H1 (cell line): ENCODE results near the gene SEMA3C. TPM values are rescaled to one million over a fixed set of nuclear protein-coding genes. Genes with fewer than 3 reads are reported as not detected.

Experiments used
- CTCF ChIA-PET: fragments of 300-600 bp; sonication (Branson Sonifier 250); formaldehyde crosslinking; loops from one replicate; lab custom pipeline; 2021; ENCODE audit not compliant: partially characterized antibody; lab: Charles Lee
- POLR2A ChIA-PET: fragments of 300-600 bp; sonication (Branson Sonifier 250); formaldehyde crosslinking; loops from one replicate; lab custom pipeline; 2021; ENCODE audit warnings: inconsistent platforms; ENCODE audit not compliant: partially characterized antibody; lab: Charles Lee
- DNase-seq, 2 experiments: peaks; one replicate each; pipeline versions ENCODE4 v3.0.0 to v3.0.0-alpha.2; 2010 to 2022; ENCODE audit warnings: low spot score in 2 of 2, low read depth in 1 of 2, mixed read lengths in 1 of 2
- FAIRE-seq: peaks from 2 replicates; lab custom pipeline; 2011; peaks lifted over from hg19 to GRCh38; lab: Jason Lieb, UNC
- H2AFZ ChIP-seq: 2 replicates; pipeline ENCODE4 v1.8.1; 2012; ENCODE audit warnings: low read length, inconsistent platforms
- H2AK5ac ChIP-seq: 2 replicates; pipeline ENCODE4 v1.6.1; 2013; ENCODE audit warnings: low read depth, low read length
- H2BK120ac ChIP-seq: replicated peaks from 2 replicates; pipeline ENCODE3; 2013; ENCODE audit warnings: low read depth, low read length, inconsistent platforms
- H2BK12ac ChIP-seq: 2 replicates; pipeline ENCODE4 v1.6.1; 2013; ENCODE audit warnings: low read depth, low read length
- H2BK15ac ChIP-seq: 2 replicates; pipeline ENCODE4 v1.6.1; 2013; ENCODE audit warnings: low read length
- H2BK20ac ChIP-seq: 2 replicates; pipeline ENCODE4 v1.6.1; 2013; ENCODE audit warnings: low read length
- H2BK5ac ChIP-seq: 2 replicates; pipeline ENCODE4 v1.6.1; 2013; ENCODE audit warnings: low read depth, low read length
- H3K14ac ChIP-seq: 2 replicates; pipeline ENCODE4 v1.6.1; 2013; ENCODE audit warnings: inconsistent platforms; ENCODE audit not compliant: insufficient read length
- H3K18ac ChIP-seq: 2 replicates; pipeline ENCODE4 v1.6.1; 2013; ENCODE audit warnings: low read length; ENCODE audit errors: extremely low read depth
- H3K23ac ChIP-seq: 2 replicates; pipeline ENCODE4 v1.6.1; 2013; ENCODE audit warnings: inconsistent platforms; ENCODE audit not compliant: insufficient read length
- H3K23me2 ChIP-seq: 2 replicates; pipeline ENCODE4 v1.6.1; 2013; ENCODE audit warnings: low read depth, low read length
- H3K27ac ChIP-seq: 2 replicates; pipeline ENCODE4 v1.6.1; 2011; ENCODE audit warnings: low read depth, low read length, inconsistent platforms
- H3K27me3 ChIP-seq, 4 experiments: replicated peaks in 1 of 4; 1 replicate in 1 of 4; 2 replicates in 3 of 4; pipeline versions ENCODE4 v1.6.1 to v1.8.1; 2011 to 2013; ENCODE audit warnings: low read length in 3 of 4, mild to moderate bottlenecking in 3 of 4, inconsistent platforms in 2 of 4, mixed read lengths in 2 of 4, moderate library complexity in 1 of 4; ENCODE audit not compliant: control insufficient read depth in 3 of 4, insufficient read depth in 3 of 4; ENCODE audit errors: extremely low read depth in 1 of 4
- H3K36me3 ChIP-seq, 4 experiments: 2 replicates each; pipeline versions ENCODE4 v1.6.1 to v1.8.1; 2011 to 2013; ENCODE audit warnings: mild to moderate bottlenecking in 4 of 4, low read length in 3 of 4, moderate library complexity in 2 of 4, control low read depth in 1 of 4, inconsistent platforms in 1 of 4; ENCODE audit not compliant: insufficient read depth in 4 of 4, control insufficient read depth in 2 of 4
- H3K4ac ChIP-seq: replicated peaks from 2 replicates; pipeline ENCODE3; 2013; ENCODE audit warnings: low read length, low read depth, mixed read lengths, inconsistent platforms; ENCODE audit not compliant: insufficient read length
- H3K4me1 ChIP-seq, 4 experiments: replicated peaks in 1 of 4; 1 replicate in 1 of 4; 2 replicates in 3 of 4; pipeline versions ENCODE4 v1.6.1 to v1.8.1; 2011 to 2013; ENCODE audit warnings: low read length in 3 of 4, inconsistent platforms in 2 of 4, mixed read lengths in 1 of 4; ENCODE audit not compliant: insufficient read depth in 4 of 4, control insufficient read depth in 3 of 4
- H3K4me2 ChIP-seq, 2 experiments: 2 replicates each; pipeline versions ENCODE4 v1.6.1 to v1.8.1; 2011 to 2013; ENCODE audit warnings: low read depth in 2 of 2, low read length in 2 of 2, control low read depth in 1 of 2, inconsistent platforms in 1 of 2, mild to moderate bottlenecking in 1 of 2; ENCODE audit not compliant: insufficient read depth in 1 of 2
- H3K4me3 ChIP-seq, 4 experiments: fragments of 200-600, 300-600 bp in 1 of 4; sonication (generic), shearing (Covaris generic), sonication (Bioruptor Twin) in 1 of 4; 2 replicates each; pipeline versions ENCODE4 v1.5.1 to v1.8.1; 2011 to 2016; ENCODE audit warnings: low read length in 4 of 4, low read depth in 3 of 4, control low read depth in 2 of 4, inconsistent platforms in 2 of 4, mild to moderate bottlenecking in 2 of 4, mixed read lengths in 1 of 4, moderate library complexity in 1 of 4; ENCODE audit not compliant: insufficient read depth in 2 of 4; ENCODE audit errors: extremely low read depth in 1 of 4
- H3K56ac ChIP-seq: replicated peaks from 2 replicates; pipeline ENCODE3; 2013; ENCODE audit warnings: low read depth, mild to moderate bottlenecking, mixed read lengths, low read length, inconsistent platforms; ENCODE audit not compliant: insufficient read length
- H3K79me1 ChIP-seq: 2 replicates; pipeline ENCODE4 v1.6.1; 2013; ENCODE audit warnings: low read depth, low read length, control low read depth
- H3K79me2 ChIP-seq, 2 experiments: 2 replicates each; pipeline versions ENCODE4 v1.6.1 to v1.8.1; 2012 to 2013; ENCODE audit warnings: low read length in 2 of 2, mild to moderate bottlenecking in 2 of 2, inconsistent platforms in 1 of 2; ENCODE audit not compliant: insufficient read depth in 2 of 2, control insufficient read depth in 1 of 2
- H3K9ac ChIP-seq, 4 experiments: replicated peaks in 1 of 4; 1 replicate in 1 of 4; 2 replicates in 3 of 4; pipeline versions ENCODE4 v1.6.1 to v1.8.1; 2011 to 2013; ENCODE audit warnings: low read depth in 3 of 4, low read length in 3 of 4, control low read depth in 2 of 4, mild to moderate bottlenecking in 2 of 4, moderate library complexity in 2 of 4, inconsistent platforms in 1 of 4; ENCODE audit errors: extremely low read depth in 1 of 4
- H3K9me3 ChIP-seq, 2 experiments: 2 replicates each; pipeline versions ENCODE4 v1.6.1 to v1.8.1; 2012 to 2013; ENCODE audit warnings: mild to moderate bottlenecking in 2 of 2, moderate library complexity in 2 of 2, control low read depth in 1 of 2, inconsistent platforms in 1 of 2, low read depth in 1 of 2, low read length in 1 of 2, mixed read lengths in 1 of 2; ENCODE audit not compliant: insufficient read depth in 2 of 2
- H4K20me1 ChIP-seq, 2 experiments: replicated peaks in 1 of 2; 2 replicates each; pipeline versions ENCODE3 to v1.8.1; 2011 to 2013; ENCODE audit warnings: inconsistent platforms in 2 of 2, low read length in 2 of 2, mild to moderate bottlenecking in 1 of 2; ENCODE audit not compliant: insufficient read depth in 2 of 2, control insufficient read depth in 1 of 2
- H4K5ac ChIP-seq: 2 replicates; pipeline ENCODE4 v1.6.1; 2013; ENCODE audit warnings: low read length, low read depth, mixed read lengths, inconsistent platforms; ENCODE audit not compliant: insufficient read length
- H4K8ac ChIP-seq: 2 replicates; pipeline ENCODE4 v1.8.0; 2013; ENCODE audit warnings: mild to moderate bottlenecking, moderate library complexity, low read length, inconsistent platforms; ENCODE audit not compliant: insufficient read depth; ENCODE audit errors: extremely low read depth
- H4K91ac ChIP-seq: replicated peaks from 2 replicates; pipeline ENCODE3; 2013; ENCODE audit warnings: low read length, mixed read lengths, inconsistent platforms; ENCODE audit not compliant: insufficient read length
- CBX5 ChIP-seq: fragments of 300-800, 300-1000 bp; sonication (generic); IDR thresholded peaks from 2 replicates; pipeline ENCODE4 v1.7.1; 2016; ENCODE audit warnings: antibody characterized with exemption, low read length, low read depth
- EGR1 ChIP-seq: IDR thresholded peaks from 2 replicates; pipeline ENCODE4 v1.6.1; 2011; ENCODE audit warnings: low read depth, low read length, borderline replicate concordance
- PHF8 ChIP-seq: fragments of 200-600 bp; sonication (generic); conservative IDR thresholded peaks from 2 replicates; pipeline ENCODE4 v1.7.1; 2012; ENCODE audit warnings: low read depth, mild to moderate bottlenecking, inconsistent platforms, low read length, moderate library complexity
- RFX5 ChIP-seq: IDR thresholded peaks from 2 replicates; pipeline ENCODE4 v1.6.1; 2011; ENCODE audit warnings: low read depth, low read length, improper control_type of control experiment, borderline replicate concordance
- RNF2 ChIP-seq: fragments of 200-900, 300-1000 bp; sonication (generic); IDR thresholded peaks from 2 replicates; pipeline ENCODE4 v1.7.1; 2016; ENCODE audit warnings: borderline replicate concordance, low read depth, mild to moderate bottlenecking, antibody characterized with exemption, low read length; ENCODE audit not compliant: poor library complexity, severe bottlenecking; ENCODE audit errors: missing control alignments
- SUZ12 ChIP-seq: fragments of 200-600 bp; sonication (generic); IDR thresholded peaks from 2 replicates; pipeline ENCODE4 v1.6.1; 2012; ENCODE audit warnings: mild to moderate bottlenecking, inconsistent platforms, low read length, moderate library complexity, mixed read lengths
- WGBS, 2 experiments: shearing (Covaris generic) in 1 of 2; methylation state at CpG; one replicate each; pipeline versions ENCODE4 v1.1.6 to v1.1.7; 2013 to 2015; ENCODE audit warnings: low lambda C conversion rate in 2 of 2, mixed read lengths in 2 of 2, inconsistent platforms in 1 of 2, low coverage in 1 of 2, missing lambda C conversion rate in 1 of 2; ENCODE audit not compliant: insufficient replicate concordance in 2 of 2, insufficient coverage in 1 of 2, insufficient read length in 1 of 2; ENCODE audit errors: extremely low coverage in 1 of 2, missing lambda C conversion rate in 1 of 2; 5-methylcytosine and 5-hydroxymethylcytosine counted together
- polyA plus RNA-seq, 7 experiments: library from polyadenylated mRNA; depleted of rRNA in 3 of 7; stranded (reverse) in 5 of 7; unstranded in 2 of 7; fragments of >200 nt in 5 of 7; fragments of 200-250 nt in 2 of 7; gene quantifications; 1 replicate in 5 of 7; 2 replicates in 1 of 7; 4 replicates in 1 of 7; pipeline versions ENCODE4 v1.2.1 to v1.2.3, GENCODE V29; 2011 to 2013; ENCODE audit warnings: missing spikeins in 2 of 7, mixed read lengths in 2 of 7
- total RNA-seq: library from RNA; stranded (reverse); fragmentation: NEBNext Ultra II Directional; extraction: Animal tissue kit (Norgen Biotek cat#: 25700); gene quantifications from 2 replicates; pipeline ENCODE4 v1.2.1, GENCODE V29; 2021
- TF ChIP-seq, protein P1 (sequence below): IDR thresholded peaks from 2 replicates; pipeline ENCODE4 v1.6.1; 2012; ENCODE audit warnings: low read length, inconsistent platforms

Gene SEMA3C
- total and polyA plus RNA-seq, 2 of the 8 experiments (the other 6 are each of a cell fraction or from before 2014, with no cell fraction given): 0.15 to 1.4 TPM

DNA sequence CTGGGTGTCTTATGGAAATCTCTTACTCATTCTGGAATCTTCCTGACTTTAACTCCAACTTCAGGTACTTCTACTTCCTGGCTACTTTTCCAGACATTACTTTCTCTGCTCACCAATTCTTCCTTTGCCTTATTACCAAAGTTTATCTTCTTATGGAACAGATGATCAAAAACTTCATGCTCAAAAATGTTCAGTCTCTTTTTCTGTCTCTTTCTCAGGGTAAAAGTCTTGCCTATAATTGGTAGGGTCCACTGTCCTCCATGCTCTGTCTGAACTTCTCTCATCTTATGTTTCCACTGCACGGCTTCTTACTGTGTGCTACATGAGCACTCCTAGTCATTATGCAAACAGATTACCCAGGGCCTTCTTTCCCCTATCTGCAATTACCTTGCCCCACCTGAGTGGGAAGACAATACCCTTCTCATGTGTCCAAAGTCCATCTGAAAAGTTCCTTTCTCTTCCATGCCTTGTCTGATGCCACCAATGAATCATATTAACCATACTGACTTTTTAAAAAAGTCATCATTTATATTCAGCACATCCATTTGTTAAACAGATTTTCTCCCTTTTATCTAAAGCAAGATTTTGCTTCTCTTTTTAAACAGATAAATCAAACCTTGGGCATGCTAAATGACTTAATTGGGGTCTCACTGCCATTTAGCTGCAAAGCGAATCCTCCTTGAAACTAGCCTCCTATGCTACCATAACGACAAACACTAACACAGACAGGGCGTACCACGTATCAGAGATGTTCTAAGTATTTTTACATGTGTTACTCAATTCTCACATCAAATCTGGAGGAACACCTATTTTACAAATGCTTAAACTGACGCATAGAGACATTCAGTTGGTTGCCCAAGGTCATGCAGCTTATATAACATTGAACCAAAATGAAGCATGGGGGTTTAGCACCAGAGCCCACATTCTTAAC is 48.8 kb downstream of the SEMA3C start:
- FAIRE-seq (no peak), DNase-seq (no peak)
- no peak overlapping the region for H4K5ac ChIP-seq
- no peak overlapping the region for H4K91ac ChIP-seq
- no peak overlapping the region for H3K56ac ChIP-seq
- H2BK120ac ChIP-seq: no peak overlapping the region
- no peak overlapping the region for H3K4ac ChIP-seq
- TF ChIP-seq CBX5: no peak
- TF ChIP-seq, protein P1, sequence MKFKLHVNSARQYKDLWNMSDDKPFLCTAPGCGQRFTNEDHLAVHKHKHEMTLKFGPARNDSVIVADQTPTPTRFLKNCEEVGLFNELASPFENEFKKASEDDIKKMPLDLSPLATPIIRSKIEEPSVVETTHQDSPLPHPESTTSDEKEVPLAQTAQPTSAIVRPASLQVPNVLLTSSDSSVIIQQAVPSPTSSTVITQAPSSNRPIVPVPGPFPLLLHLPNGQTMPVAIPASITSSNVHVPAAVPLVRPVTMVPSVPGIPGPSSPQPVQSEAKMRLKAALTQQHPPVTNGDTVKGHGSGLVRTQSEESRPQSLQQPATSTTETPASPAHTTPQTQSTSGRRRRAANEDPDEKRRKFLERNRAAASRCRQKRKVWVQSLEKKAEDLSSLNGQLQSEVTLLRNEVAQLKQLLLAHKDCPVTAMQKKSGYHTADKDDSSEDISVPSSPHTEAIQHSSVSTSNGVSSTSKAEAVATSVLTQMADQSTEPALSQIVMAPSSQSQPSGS: no peak
- TF ChIP-seq PHF8: no peak
- no peak for TF ChIP-seq RNF2
- no peak for TF ChIP-seq SUZ12
- TF ChIP-seq EGR1: no peak
- TF ChIP-seq RFX5: no peak
- no peaks in the 10 kb centered on the region for H3K23me2 ChIP-seq
- H3K27me3 ChIP-seq: no peaks in the 10 kb centered on the region
- no peak overlapping the region for H3K23ac ChIP-seq
- H3K9me3 ChIP-seq: no peaks in the 10 kb centered on the region
- H2BK12ac ChIP-seq: no peak overlapping the region
- H3K4me2 ChIP-seq: no peak overlapping the region
- no peaks in the 10 kb centered on the region for H3K4me1 ChIP-seq
- no peak overlapping the region for H3K4me3 ChIP-seq
- no peak overlapping the region for H3K18ac ChIP-seq
- H3K14ac ChIP-seq: no peak overlapping the region
- ChIA-PET CTCF (interaction anchor here (0.8 kb wide), 1 partner anchor 21 kb away, joined by 3 read pairs; no protein-coding TSS in a partner anchor), POLR2A (no interaction called here)
- no peak overlapping the region for H4K8ac ChIP-seq
- no peaks in the 10 kb centered on the region for H3K79me1 ChIP-seq
- H3K79me2 ChIP-seq: no peaks in the 10 kb centered on the region
- H2AK5ac ChIP-seq: no peak overlapping the region
- no peaks in the 10 kb centered on the region for H3K36me3 ChIP-seq
- H2AFZ ChIP-seq: no peak overlapping the region
- WGBS, 2 experiments: 90% methylated on average over 6 of the region's 6 CpGs; no CpG with 5 or more reads in 1 of the 2 experiments
- H2BK5ac ChIP-seq: no peak overlapping the region
- H3K9ac ChIP-seq: no peak overlapping the region
- H2BK15ac ChIP-seq: no peak overlapping the region
- peaks cover 0 to 1% of the 10 kb centered on the region in 2 experiments for H4K20me1 ChIP-seq
- no peak overlapping the region for H2BK20ac ChIP-seq
- no peak overlapping the region for H3K27ac ChIP-seq
